CD14-positive monocyte (primary cell): ENCODE data around the gene XPO4. TPM values are rescaled to one million over a fixed set of nuclear protein-coding genes. Genes with fewer than 3 reads are reported as not detected.

ENCODE experiments used
- DNase-seq, 3 donors: peaks; one replicate each; pipeline ENCODE4 v3.0.0-alpha.2; 2011 to 2022
- H2AFZ ChIP-seq: 2 replicates; pipeline ENCODE4 v1.6.0; 2012; ENCODE audit warnings: mild to moderate bottlenecking, low read depth, low read length, inconsistent platforms; ENCODE audit not compliant: insufficient read depth, poor library complexity, severe bottlenecking
- H3K27ac ChIP-seq, 2 donors: 1 replicate in 1 of 2; 2 replicates in 1 of 2; pipeline ENCODE4 v1.5.1; 2012 to 2013; ENCODE audit warnings: low read length in 2 of 2, control low read depth in 1 of 2, inconsistent platforms in 1 of 2, low read depth in 1 of 2, mild to moderate bottlenecking in 1 of 2
- H3K27me3 ChIP-seq, 2 donors: one replicate each; pipeline versions ENCODE4 v1.6.0 to v1.6.1; 2011 to 2013; ENCODE audit warnings: low read length in 2 of 2; ENCODE audit not compliant: control insufficient read depth in 2 of 2, insufficient read depth in 2 of 2
- H3K36me3 ChIP-seq, 2 donors: replicated peaks in 1 of 2; 1 replicate in 1 of 2; 2 replicates in 1 of 2; pipeline versions ENCODE4 v1.5.1 to v1.6.1; 2012 to 2013; ENCODE audit warnings: low read length in 2 of 2, control low read depth in 1 of 2, inconsistent platforms in 1 of 2, mild to moderate bottlenecking in 1 of 2; ENCODE audit not compliant: insufficient read depth in 2 of 2, control insufficient read depth in 1 of 2
- H3K4me1 ChIP-seq, 2 donors: 1 replicate in 1 of 2; 2 replicates in 1 of 2; pipeline versions ENCODE4 v1.5.1 to v1.6.1; 2012 to 2013; ENCODE audit warnings: low read length in 2 of 2, control low read depth in 1 of 2, inconsistent platforms in 1 of 2, mild to moderate bottlenecking in 1 of 2, moderate library complexity in 1 of 2; ENCODE audit not compliant: insufficient read depth in 2 of 2, control insufficient read depth in 1 of 2
- H3K4me2 ChIP-seq: replicated peaks from 2 replicates; pipeline ENCODE3; 2012; ENCODE audit warnings: low read length, moderate library complexity, mild to moderate bottlenecking; ENCODE audit not compliant: poor library complexity, severe bottlenecking; ENCODE audit errors: extremely low read depth
- H3K4me3 ChIP-seq, 3 experiments: fragments of 200-600 bp in 1 of 3; sonication (generic) in 1 of 3; replicated peaks in 1 of 3; 1 replicate in 2 of 3; 2 replicates in 1 of 3; pipeline ENCODE4 v1.5.1; 2011 to 2013; ENCODE audit warnings: low read length in 3 of 3, mild to moderate bottlenecking in 3 of 3, control low read depth in 2 of 3, low read depth in 2 of 3, inconsistent platforms in 1 of 3, moderate library complexity in 1 of 3
- H3K79me2 ChIP-seq: 2 replicates; pipeline ENCODE4 v1.6.0; 2012; ENCODE audit warnings: mild to moderate bottlenecking, control low read depth, inconsistent platforms, low read length, moderate library complexity; ENCODE audit not compliant: insufficient read depth
- H3K9ac ChIP-seq: 2 replicates; pipeline ENCODE4 v1.6.0; 2017; ENCODE audit warnings: low read length, mild to moderate bottlenecking; ENCODE audit not compliant: insufficient read depth, poor library complexity, severe bottlenecking
- H3K9me3 ChIP-seq, 2 donors: replicated peaks in 1 of 2; 1 replicate in 1 of 2; 2 replicates in 1 of 2; pipeline versions ENCODE4 v1.5.1 to v1.6.1; 2012 to 2013; ENCODE audit warnings: low read length in 2 of 2, control low read depth in 1 of 2; ENCODE audit not compliant: control insufficient read depth in 1 of 2, insufficient read depth in 1 of 2
- H4K20me1 ChIP-seq: 2 replicates; pipeline ENCODE4 v1.6.0; 2012; ENCODE audit warnings: mild to moderate bottlenecking, low read length, control low read depth, moderate library complexity; ENCODE audit not compliant: insufficient read depth
- H3K27ac Mint-ChIP-seq, 7 donors: one replicate each; pipeline ENCODE4 v1.8.0; 2020; ENCODE audit warnings: mild to moderate bottlenecking in 7 of 7, mixed read lengths in 7 of 7, moderate library complexity in 6 of 7, inconsistent platforms in 2 of 7
- H3K27me3 Mint-ChIP-seq, 3 donors: one replicate each; pipeline ENCODE4 v1.8.0; 2021 to 2022; ENCODE audit warnings: low read depth in 3 of 3, mild to moderate bottlenecking in 3 of 3, mixed read lengths in 3 of 3, moderate library complexity in 3 of 3, inconsistent platforms in 1 of 3
- H3K36me3 Mint-ChIP-seq, 2 donors: one replicate each; pipeline ENCODE4 v1.8.0; 2020; ENCODE audit warnings: mixed read lengths in 2 of 2, inconsistent platforms in 1 of 2, mild to moderate bottlenecking in 1 of 2
- H3K4me1 Mint-ChIP-seq: one replicate; pipeline ENCODE4 v1.8.0; 2020; ENCODE audit warnings: mild to moderate bottlenecking, mixed read lengths
- H3K4me3 Mint-ChIP-seq, 2 donors: one replicate each; pipeline ENCODE4 v1.8.0; 2020; ENCODE audit warnings: mild to moderate bottlenecking in 2 of 2, mixed read lengths in 2 of 2, moderate library complexity in 1 of 2
- H3K9me3 Mint-ChIP-seq, 7 donors: one replicate each; pipeline ENCODE4 v1.8.0; 2020 to 2022; ENCODE audit warnings: mixed read lengths in 7 of 7, mild to moderate bottlenecking in 6 of 7, moderate library complexity in 6 of 7, inconsistent platforms in 2 of 7
- CTCF ChIP-seq: fragments of 200-600 bp; IDR thresholded peaks from one replicate; pipeline ENCODE4 v1.8.0; 2022; ENCODE audit warnings: antibody characterized with exemption, mild to moderate bottlenecking
- WGBS: methylation state at CpG from one replicate; pipeline ENCODE4 v1.1.5; 2013; ENCODE audit warnings: missing lambda C conversion rate; ENCODE audit not compliant: insufficient coverage; 5-methylcytosine and 5-hydroxymethylcytosine counted together
- intact Hi-C, 2 donors: fragments of 100-400 bp; cut with micrococcal nuclease; formaldehyde crosslinking; loops; one replicate each; pipeline versions ENCODE4 v1.15.0 to v1.15.1; 2023
- polyA plus RNA-seq, 3 donors: library from polyadenylated mRNA; depleted of rRNA in 1 of 3; unstranded in 2 of 3; stranded (reverse) in 1 of 3; fragments of 300-500 nt in 2 of 3; fragments of >200 nt in 1 of 3; fragmentation: Illumina TruSeq in 2 of 3; gene quantifications; 1 replicate in 2 of 3; 2 replicates in 1 of 3; pipeline ENCODE4 v1.2.3, GENCODE V29; 2012 to 2021

XPO4 gene
- polyA plus RNA-seq, 3 donors = 2.9 to 4.4 (median 4.0) TPM

GRCh38 chr13:20940083-20940482 is 37.5 kb upstream of the XPO4 start:
- Histone ChIP-seq H3K4me2 (no peak overlapping the region), H3K36me3 (no peaks in the 10 kb centered on the region)

GRCh38 chr13:20939662-20940061 is 37.1 kb upstream of the XPO4 start:
- Histone ChIP-seq H4K20me1 (no peaks in the 10 kb centered on the region), H3K9me3 (no peaks in the 10 kb centered on the region), H3K4me1 (peaks cover 12 to 13% of the 10 kb centered on the region in 2 donors), H3K27me3 (no peaks in the 10 kb centered on the region), H3K36me3 (no peaks in the 10 kb centered on the region), H3K4me3 (no peak overlapping the region), H3K79me2 (no peaks in the 10 kb centered on the region), H3K4me2 (no peak overlapping the region), H3K27ac (no peak overlapping the region), H2AFZ (no peak overlapping the region), H3K9ac (no peak overlapping the region)
- Mint-ChIP-seq H3K27me3 (peaks cover 0 to 4% (median 3%) of the 10 kb centered on the region in 3 donors), H3K4me1 (peaks cover 10% of the 10 kb centered on the region), H3K36me3 (no peaks in the 10 kb centered on the region), H3K4me3 (no peak overlapping the region), H3K9me3 (peaks cover 0 to 2% (median 0%) of the 10 kb centered on the region in 7 donors), H3K27ac (no peak overlapping the region)
- no peak for DNase-seq
- intact Hi-C loops = loop anchor here (5.0 to 10.0 kb wide), 6 partner anchors 123 to 538 kb away; partner anchors contain the start of genes MRPL57 (in 2 of the 2), SKA3 (in 2 of the 2) and LATS2 (in 1 of the 2)
- TF ChIP-seq CTCF = no peak
- 94% methylated on average over 4 of the region's 4 CpGs for WGBS

More at GRCh38 chr13:20940083-20940482, 37.5 kb upstream of the XPO4 start:
- Histone ChIP-seq H3K4me1 (peaks cover 12 to 13% of the 10 kb centered on the region in 2 donors), H3K79me2 (no peaks in the 10 kb centered on the region), H3K27ac (no peak overlapping the region), H4K20me1 (no peaks in the 10 kb centered on the region), H3K4me3 (no peak overlapping the region), H3K27me3 (no peaks in the 10 kb centered on the region), H2AFZ (no peak overlapping the region), H3K9ac (no peak overlapping the region), H3K9me3 (no peaks in the 10 kb centered on the region)
- intact Hi-C loops = loop anchor here (5.0 to 10.0 kb wide), 6 partner anchors 122 to 537 kb away; partner anchors contain the start of genes MRPL57 (in 2 of the 2), SKA3 (in 2 of the 2) and LATS2 (in 1 of the 2)
- Mint-ChIP-seq H3K27me3 (peaks cover 0 to 5% (median 5%) of the 10 kb centered on the region in 3 donors), H3K4me1 (peaks cover 11% of the 10 kb centered on the region), H3K4me3 (no peak overlapping the region), H3K27ac (no peak overlapping the region), H3K9me3 (peaks cover 0 to 2% (median 0%) of the 10 kb centered on the region in 7 donors), H3K36me3 (no peaks in the 10 kb centered on the region)
- no CpG with 5 or more reads among the region's 3 CpGs for WGBS
- DNase-seq = no peak
- TF ChIP-seq CTCF = no peak
